HG03108 (cell line): Measurements from ENCODE around the gene PACS1.

Source experiments
- ATAC-seq: cut with Tn5 transposase; IDR thresholded peaks from one replicate; pipeline ENCODE4 v1.9.1; 2021; ENCODE audit warnings: moderate library complexity; ENCODE audit not compliant: unreplicated experiment

Gene PACS1

DNA sequence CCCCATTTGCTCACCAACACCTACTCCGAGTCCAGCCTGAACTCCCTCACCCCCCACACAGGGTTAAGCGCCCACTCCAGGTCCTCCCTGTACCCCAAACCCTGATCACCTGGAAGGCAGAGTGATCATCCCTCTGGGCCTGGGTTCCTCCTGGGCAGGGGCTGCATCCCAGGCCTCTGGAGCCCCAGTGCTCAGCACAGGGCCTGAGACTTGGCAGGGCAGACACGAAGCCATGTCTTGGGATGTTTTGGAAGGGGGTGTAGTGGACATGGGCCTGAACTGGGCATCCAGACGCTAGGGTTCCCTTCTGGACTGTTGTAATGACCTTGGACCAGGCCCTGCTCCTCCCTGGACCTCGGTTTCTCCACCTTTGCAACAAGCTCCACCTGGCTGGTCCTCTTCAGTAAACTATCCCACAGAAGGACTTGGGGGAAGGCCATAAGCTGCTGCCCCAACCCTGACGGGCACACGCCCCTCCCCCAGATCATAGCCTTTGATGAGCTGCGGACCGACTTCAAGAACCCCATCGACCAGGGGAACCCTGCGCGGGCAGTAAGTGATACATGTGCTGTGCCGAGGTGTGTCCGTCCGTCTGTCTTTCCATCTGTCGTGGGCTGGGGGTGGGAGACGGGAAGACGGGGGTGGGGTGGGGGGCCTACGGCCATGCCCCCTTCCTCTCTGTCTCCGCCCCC, 211.8 kb downstream of the PACS1 start:
- no peak for ATAC-seq

DNA sequence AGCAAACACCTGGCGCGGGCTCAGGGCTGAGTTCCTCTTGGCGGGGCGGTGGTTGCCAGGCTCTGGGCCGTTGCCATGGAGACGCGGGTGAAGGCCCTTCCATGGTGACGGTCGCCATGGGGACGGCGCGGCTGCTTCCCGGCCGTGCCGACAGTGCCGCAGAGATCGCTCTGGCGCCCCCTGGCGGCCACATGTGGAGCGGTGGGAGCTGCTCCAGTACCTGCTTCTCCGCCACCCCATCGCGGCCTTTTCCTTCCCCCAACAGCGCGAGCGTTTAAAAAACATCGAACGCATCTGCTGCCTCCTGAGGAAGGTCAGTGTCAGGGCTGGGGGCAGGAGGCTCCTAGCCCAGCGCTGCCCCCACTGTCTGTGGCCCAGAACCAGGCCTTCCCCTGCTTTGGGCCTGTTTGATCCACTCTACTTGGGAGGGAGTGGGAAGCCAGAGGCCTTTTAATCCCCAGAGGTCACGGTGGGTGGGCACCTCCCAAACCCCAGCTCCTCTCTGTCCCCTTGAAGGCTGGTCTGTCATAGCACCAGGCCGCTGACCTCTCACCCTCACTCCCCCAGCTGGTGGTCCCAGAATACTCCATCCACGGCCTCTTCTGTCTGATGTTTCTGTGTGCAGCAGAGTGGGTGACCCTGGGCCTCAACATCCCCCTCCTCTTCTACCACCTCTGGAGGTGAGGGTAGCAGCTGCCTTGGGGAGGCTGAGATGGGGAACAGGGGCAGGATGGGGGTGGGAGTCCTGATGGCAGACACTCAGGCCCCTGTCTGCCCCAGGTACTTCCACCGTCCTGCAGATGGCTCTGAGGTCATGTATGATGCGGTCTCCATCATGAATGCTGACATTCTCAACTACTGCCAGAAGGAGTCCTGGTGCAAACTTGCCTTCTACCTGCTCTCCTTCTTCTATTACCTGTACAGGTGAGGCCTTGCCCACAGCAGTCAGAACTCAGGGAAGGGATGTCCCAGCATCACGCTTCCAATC, 212.7 kb downstream of the PACS1 start:
- peak; percentile 64 for ATAC-seq

DNA sequence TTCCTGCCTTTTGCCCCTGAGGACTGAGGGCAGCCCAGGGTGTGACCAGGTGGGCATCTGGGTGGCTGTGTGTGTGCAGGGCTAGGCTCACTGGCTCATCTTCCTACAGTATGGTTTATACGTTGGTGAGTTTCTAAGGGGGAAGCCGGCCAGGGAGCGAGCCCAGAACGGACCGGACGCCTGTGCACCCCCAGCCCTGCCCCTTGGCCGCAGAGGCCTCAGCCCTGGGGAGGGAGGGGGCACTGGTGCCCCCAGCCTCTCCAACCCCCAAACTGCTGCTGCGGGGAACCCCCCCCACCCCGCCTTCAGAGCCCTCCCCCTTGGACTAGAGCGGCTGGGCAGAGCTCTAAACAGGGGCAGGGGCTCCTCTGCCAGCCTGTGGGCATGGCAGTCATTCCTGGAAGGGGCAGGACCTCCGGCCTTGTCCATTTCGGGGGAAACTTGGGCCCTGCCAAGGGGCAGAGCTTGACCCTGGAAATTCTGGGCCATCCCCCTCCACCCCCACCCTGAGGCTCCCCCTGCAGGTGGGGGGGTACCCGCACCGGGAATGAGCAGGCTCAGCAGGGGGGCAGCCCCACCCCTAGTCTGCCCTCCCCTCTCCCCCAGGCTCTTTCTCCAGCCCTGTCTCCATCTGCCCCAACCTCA, 213.5 kb downstream of the PACS1 start:
- ATAC-seq, result no peak

DNA sequence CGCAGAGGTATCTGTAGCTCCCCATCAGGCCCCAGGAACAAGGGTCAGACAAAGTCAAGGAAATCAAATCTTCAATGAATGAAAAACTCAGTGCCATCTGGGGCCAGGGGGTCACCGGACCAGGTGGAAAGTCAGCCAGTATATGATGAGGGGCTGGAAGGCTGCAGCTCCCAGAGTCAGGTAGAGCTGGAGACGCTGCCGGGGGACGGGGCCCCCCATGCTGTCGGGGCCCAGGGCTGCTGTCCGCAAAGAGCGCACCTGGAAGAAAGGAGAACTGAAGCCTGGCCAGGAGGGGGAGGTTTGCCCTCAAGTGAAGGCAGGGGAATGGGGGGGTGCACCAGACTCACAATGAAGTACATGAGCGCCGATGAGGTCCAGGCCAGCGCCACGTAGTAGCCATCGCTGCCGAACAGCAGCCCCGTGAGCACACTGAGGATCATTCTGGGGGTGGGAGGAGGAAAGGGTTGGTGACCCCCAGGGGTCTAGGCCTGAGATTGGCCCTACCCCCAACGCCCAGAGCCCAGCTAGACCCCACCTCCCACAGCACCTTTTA, 214.5 kb downstream of the PACS1 start:
- ATAC-seq, result no peak

DNA sequence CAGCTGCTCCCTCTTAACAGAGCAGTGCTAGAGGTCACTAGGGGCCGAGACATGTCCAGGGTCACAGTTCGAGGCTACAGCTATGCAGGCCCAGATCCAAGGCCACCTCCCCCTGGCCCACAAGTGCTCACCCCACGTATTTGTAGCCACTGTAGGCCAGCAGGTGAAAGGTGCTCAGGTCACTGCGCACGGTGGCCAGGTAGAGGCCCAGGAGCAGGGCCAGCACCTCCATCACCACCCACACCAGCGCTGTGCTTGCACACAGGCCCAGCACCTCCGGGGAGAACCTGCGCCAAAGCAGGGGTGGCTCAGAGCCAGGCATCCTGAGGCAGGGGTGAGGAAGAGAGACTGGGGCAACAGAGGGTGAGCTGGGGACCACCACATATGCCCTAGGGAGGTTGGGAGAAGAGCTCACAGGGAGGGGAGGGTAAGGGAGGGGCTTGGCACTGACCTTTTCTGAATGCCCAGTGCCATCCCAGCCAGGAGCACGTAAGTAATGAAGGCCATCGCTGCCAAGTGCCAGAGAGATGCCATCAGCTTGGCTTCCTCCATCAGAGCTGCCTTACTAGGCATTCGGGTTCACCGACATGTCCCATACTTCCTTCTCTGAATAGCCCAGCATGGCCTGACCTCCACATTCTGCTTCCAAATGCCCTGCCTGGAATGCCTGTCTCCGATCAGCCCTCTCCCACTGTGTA, 215.3 kb downstream of the PACS1 start:
- no peak for ATAC-seq

DNA sequence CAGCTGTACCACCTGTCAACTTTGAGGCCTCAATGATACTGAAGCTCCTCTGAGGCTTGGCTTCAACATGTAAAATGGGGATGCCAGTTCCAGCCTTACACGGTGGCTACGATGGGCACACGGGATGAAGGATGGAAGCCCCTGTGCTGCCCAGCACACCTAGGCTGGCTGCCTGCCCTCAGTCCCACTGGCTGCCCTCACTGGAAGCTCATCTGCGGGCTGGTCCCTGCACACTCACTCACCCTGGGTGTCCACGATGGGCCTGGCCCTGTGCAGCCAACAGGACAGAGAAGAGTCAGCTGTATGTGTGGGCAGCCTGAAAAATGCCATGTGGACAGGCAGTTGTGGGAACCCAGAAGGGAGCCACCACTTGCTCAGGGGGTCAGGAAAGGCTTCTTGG, 216.6 kb downstream of the PACS1 start:
- ATAC-seq, result no peak

DNA sequence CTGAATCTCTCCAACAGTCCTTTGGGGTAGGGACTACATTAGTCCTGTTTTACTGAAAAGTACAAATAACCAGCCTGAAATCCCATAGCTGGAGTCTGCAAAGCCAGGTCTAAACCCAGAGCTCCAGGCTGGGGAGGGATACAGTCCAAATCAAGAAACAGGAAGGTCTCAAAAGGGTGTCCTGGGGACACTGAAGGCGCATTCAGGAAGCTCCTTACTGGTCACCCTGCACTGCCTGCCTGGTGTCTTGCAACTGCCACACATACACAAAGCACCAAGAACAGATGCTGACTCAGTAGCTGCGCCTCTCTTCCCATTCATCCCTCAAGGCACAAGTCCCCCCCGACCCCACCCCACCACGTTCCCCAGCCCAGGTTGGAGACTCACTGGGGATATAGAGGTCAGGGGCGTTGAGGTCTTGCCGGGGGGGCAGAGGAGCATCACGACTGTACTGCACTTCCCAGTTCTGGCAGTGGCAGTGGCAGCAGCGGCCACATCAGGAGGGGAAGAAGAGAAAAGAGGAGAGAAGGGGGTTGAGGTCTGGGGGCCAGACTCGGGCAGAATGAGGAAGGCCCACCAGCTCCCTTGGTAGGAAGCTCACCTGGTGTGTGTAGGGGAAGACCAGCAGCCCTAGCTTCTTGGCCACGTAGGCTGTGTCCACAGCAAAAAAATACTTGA, 217.3 kb downstream of the PACS1 start:
- no peak for ATAC-seq

DNA sequence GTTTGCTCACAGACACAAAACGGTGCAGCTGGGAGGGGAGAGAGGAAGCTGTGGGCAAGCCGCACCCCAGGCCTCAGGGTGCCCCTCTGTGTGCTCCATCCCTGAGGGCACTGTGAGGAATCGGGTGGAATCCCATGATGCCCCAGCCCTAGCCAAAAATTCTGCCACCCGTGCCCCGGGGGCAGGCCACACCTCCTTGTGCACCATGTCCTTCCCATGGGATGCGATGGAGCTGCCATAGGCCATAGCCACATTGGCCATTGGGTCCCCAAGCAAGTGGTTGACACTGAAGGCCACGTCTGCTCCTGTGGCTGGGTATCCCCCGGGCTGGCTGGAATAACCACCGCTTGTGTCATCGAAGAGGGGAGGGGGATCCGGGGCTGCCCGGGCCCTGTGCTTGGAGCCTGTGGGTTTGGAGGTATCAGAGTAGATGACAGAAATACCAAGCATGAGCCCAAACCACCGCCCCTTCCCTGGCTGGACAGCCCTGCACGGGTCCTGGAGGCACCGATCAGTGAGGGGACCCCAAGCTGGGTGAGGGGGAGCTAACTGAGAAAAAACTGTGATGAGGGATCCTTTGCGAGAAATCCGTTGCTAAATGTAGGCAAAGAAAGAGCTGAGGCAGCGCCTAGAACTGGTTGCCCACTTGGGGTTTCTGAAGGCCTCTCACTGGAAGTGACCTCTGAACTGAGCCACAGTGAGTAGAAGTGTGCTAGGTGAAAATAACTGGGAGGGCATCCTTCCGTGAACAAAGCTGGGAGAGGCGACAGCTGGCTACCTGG, 218.0 kb downstream of the PACS1 start:
- no peak for ATAC-seq

DNA sequence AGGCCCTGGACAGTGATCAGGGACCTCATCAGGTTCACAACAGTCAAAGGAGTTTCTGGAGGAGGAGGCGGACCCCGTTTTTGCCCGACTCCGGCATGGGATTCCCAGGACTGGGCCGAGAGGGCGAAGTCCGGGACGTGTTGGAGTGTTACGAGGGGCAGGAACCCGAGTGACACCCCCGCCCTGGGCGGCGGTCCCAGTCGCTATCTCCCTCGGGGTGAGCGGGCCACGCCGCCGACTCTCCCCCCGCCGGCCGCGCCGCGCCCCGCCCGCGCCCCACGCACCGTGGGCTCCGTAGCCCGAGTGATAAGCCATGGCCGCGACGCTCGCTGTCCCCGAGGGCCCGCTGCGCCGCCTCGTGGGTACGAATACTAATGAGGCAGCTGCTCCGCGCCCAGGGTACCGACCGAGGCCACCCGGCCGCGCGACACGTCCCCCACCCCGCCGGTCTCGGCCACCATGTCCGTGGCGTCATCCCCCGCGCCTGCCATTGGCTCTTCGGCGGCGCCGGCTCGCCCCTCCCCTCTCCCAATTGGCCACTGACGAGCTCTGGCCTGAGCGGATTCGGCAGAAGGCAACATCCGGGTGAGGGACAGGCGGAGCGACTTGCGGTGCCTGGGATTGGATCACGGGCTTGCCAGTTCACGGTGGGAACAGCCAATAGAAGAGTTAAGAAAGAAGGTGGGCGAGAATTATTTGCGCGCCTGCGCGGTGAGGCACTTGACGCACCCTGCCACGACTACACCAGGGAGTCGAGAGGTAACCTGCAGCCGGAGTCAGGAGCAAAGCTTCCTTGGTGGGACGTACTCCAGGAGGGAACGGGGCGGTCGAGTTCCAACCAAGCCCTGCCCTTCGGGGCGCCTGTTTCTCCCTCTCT, 218.8 kb downstream of the PACS1 start, which contains the start of gene YIF1A:
Gene YIF1A (minus strand): TSS at position 473 of the 877 bp plus-strand sequence. CDS start 158 bp downstream, at position 315.
- ATAC-seq, result peak; percentile 91

DNA sequence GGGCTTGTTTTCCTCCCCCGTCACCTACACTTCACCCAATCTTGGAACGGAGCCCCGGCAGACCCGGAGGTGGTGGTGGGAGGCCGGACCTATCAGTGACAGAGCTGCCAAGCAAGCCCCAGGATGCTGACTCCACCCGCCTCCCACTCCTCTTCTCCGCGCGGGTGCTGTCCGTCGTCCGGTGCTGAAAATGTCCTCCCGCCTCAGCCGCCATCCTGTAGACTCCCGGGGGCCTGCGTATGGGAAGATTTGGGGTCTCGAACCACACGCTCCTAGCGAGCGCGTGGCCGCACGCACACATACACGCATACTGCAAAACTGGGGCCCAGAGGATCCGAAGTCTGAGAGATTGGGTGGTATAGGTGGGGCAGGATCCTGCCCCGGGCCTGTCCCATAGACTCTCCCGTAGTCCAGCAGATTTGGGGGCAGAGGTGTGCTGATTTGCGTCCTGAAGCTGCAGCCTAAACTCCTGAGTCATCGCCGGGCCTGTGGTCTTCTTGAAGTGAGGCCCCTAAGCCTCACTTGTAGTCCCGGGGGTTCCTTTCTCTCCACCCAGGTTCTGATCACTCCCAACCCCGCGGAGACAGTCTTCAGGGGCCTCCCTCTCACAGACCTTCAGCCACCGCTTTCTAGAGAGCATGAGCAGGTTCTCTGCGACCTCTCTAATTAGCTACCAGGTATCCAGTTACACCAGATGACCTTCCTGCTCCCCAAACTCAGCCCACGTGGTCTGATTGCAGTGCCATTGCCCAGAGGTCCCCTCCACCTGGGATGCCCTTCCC, 219.7 kb downstream of the PACS1 start:
- peak; percentile 25 for ATAC-seq

DNA sequence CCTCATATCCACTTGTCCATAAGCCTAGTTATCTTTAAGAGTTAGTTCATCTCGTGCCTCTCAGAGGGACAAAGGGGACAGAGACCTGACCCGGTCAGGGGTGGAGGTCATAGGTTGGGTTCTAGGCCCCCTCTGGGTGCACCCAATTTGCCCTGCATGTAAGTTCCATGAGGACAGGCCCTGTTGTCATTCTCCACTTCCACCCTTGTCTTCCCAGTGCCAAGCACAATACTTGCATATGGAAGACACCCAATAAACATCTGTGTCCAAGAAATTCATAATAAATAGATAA, 220.2 kb downstream of the PACS1 start:
- no peak for ATAC-seq

DNA sequence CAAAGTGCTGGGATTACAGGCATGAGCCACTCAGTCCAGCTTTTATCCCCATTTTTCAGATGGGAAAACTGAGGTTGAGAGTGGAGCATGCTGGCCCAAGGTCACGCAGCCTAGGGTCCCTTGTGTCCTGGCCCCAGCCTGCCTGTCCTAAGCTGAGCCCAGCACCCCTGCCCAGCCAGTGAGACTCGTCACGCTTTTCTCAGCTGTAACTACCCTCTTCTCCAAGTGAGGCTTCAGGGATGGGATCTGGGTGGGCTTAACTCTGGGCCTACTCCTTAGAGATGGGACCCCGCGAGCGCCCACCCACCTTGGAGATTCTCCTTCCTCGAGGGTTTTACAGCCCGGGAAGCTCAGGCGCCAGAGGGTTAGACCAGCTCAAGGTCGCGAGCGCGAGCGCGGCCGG, 221.2 kb downstream of the PACS1 start:
- no peak for ATAC-seq

DNA sequence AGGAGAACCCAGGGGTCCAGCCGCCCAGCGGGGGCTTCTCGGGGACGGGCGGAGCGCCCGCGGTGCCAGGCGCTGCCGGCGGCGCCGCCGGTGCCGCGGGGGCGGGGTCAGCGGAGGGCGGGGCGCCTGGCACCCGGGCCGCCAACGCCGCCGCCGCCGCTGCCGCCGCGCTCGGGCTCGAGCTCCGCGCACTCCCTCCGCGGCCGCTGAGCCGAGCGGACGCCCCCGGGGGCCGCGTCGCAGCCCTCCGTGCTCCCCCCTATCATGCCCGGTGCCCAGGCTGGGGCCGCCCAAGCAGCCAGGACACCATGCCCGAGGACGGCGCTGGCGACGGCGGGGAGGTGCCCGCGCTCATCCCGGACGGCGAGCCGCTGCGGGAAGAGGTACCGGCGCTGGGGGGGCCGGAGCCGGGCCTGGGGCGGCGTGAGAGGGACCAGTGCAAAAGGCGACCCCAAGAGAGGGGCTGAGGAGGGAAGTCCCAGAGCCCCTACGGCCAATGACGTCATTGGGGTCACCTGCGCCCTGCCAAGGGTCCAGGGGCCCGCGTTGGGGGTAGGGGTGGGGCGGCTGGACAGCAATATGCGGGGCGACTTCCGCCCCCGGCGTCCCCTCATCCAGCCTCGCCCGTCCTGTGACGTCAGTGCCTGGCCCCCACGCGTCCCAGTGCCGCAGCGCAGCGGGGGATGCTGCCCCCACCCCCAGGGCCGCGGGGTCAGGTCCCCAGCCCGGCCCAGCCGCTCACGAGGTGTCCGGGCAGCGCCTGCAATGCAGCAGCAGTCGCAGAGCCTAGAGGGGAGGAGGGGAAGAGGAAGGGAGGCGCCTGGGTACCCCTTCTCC, 221.9 kb downstream of the PACS1 start, which contains the start of gene TMEM151A:
Gene TMEM151A (plus strand): TSS at position 189 of the 837 bp plus-strand sequence. CDS start 120 bp downstream, at position 309.
- ATAC-seq, result no peak

DNA sequence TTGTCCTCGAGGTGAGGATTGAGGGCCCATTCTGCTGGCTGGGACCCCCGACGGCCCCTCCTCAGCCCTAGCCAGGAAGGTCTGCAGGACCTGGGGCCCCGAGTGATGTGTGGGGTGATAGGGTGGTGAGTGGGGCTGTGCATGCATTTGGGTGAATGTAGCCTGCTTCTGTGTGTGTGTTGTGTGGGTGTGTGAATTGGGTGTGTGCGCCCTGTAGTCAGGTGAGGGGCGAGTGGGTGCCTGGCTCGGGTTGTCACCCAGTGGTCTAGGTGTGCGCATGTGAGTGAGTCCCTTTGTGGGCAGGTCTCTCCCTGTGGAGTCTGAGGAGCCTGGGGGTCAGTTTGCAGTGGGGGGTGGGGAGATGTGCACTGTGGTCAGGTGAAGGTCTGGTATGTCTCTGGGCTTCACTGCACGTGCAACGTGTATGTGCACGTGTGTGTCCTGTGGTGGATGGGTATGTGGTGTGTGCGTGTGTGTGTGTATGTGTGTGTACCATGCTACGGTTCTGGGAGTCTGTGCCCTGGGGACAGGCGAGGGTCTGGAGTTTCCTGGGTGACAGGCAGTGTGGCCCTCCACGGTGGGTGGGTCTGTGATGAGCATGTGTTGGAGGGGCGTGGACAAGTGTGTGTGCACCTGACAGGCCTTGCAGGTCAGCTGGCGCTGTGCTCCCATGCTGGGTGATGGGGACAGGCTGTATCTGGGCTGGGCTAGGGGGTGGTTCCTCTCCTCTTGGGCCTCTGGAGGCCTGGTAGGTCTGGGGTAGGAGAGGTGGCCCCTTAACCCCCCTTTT, 222.7 kb downstream of the PACS1 start:
- ATAC-seq, result no peak

DNA sequence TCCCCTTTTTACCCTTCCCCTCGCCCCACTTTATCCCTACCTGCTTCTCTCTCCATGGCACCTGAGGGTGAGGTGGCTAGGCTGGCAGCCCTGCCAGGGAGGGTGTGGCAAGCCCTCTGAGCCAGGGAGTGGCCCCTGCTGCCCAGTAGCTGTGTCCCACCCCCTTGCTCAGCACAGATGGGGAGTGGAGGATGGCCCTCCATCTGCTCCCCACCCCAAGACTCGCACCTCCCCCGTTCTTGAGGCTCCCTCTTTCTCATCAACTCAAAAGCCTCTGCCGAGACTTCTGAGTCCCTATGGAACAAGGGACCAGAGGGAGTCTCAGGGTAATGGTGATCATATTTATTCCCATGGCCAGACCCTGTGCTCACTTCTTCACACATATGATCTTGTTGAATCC, 223.3 kb downstream of the PACS1 start:
- ATAC-seq, result no peak
